ENCODE data around the gene SKI.

SKI gene

GRCh38 chr1:2288816-2289536 is 60.9 kb downstream of the SKI start:
- H3K4me3 ChIP-seq (ENCODE audit: low read depth, low read length): no peak overlapping the region
- DNase-seq (ENCODE audit: low read depth): no peak
- TF ChIP-seq MAX (IDR thresholded peaks at IDR 0.05; ENCODE audit: low read depth, low read length) (no peak), POLR2A (IDR thresholded peaks at IDR 0.05; ENCODE audit: extremely low read depth, insufficient read length) (no peak), CTCF (IDR thresholded peaks at IDR 0.05; ENCODE audit: low read depth, low read length) (no peak), MYC (IDR thresholded peaks at IDR 0.05; ENCODE audit: low read depth, low read length) (no peak)

- TF ChIP-seq POLR2A (IDR thresholded peaks at IDR 0.05; ENCODE audit: extremely low read depth, insufficient read length): no peak
- no peak for TF ChIP-seq MAX (IDR thresholded peaks at IDR 0.05; ENCODE audit: low read depth, low read length)
- no peak for TF ChIP-seq CTCF (IDR thresholded peaks at IDR 0.05; ENCODE audit: low read depth, low read length)
- no peak for TF ChIP-seq MYC (IDR thresholded peaks at IDR 0.05; ENCODE audit: low read depth, low read length)
- DNase-seq (ENCODE audit: low read depth): no peak
- no peak overlapping the region for H3K4me3 ChIP-seq (ENCODE audit: low read depth, low read length)
These were observed 61.5 kb downstream of the SKI start for GRCh38 chr1:2289607-2290006.

GRCh38 chr1:2290171-2290578 is 62.1 kb downstream of the SKI start:
- DNase-seq (ENCODE audit: low read depth): no peak
- H3K4me3 ChIP-seq (ENCODE audit: low read depth, low read length): no peak overlapping the region
- TF ChIP-seq MAX (IDR thresholded peaks at IDR 0.05; ENCODE audit: low read depth, low read length): no peak; the same call in 1 of the 2 replicates
- no peak for TF ChIP-seq MYC (IDR thresholded peaks at IDR 0.05; ENCODE audit: low read depth, low read length)

- peak; percentile 65 for TF ChIP-seq MAX (IDR thresholded peaks at IDR 0.05; ENCODE audit: low read depth, low read length)
- no peak for TF ChIP-seq CTCF (IDR thresholded peaks at IDR 0.05; ENCODE audit: low read depth, low read length)
- peak; percentile 71 for TF ChIP-seq MYC (IDR thresholded peaks at IDR 0.05; ENCODE audit: low read depth, low read length)
- peak; percentile 100 for DNase-seq (ENCODE audit: low read depth)
- peak overlapping the region; percentile 17 for H3K4me3 ChIP-seq (ENCODE audit: low read depth, low read length)
These were observed 62.7 kb downstream of the SKI start for GRCh38 chr1:2290595-2291510.

- H3K4me3 ChIP-seq (ENCODE audit: low read depth, low read length): no peak overlapping the region
These were observed 63.5 kb downstream of the SKI start for GRCh38 chr1:2291577-2291976.

More at GRCh38 chr1:2291577-2291976, 63.5 kb downstream of the SKI start:
- DNase-seq (ENCODE audit: low read depth): peak; percentile 27
- TF ChIP-seq CTCF (IDR thresholded peaks at IDR 0.05; ENCODE audit: low read depth, low read length): no peak
- TF ChIP-seq MAX (IDR thresholded peaks at IDR 0.05; ENCODE audit: low read depth, low read length): no peak
- no peak for TF ChIP-seq MYC (IDR thresholded peaks at IDR 0.05; ENCODE audit: low read depth, low read length)
- TF ChIP-seq POLR2A (IDR thresholded peaks at IDR 0.05; ENCODE audit: extremely low read depth, insufficient read length): no peak
